K562 (cell line): ENCODE results near the gene IRF2.

ENCODE experiments used
- CHD2 ChIP-seq: IDR thresholded peaks from 2 replicates; pipeline ENCODE4 v1.6.1; 2011; ENCODE audit warnings: low read depth, low read length
- EP300 ChIP-seq: IDR thresholded peaks from 2 replicates; pipeline ENCODE4 v1.6.1; 2012; ENCODE audit warnings: low read length, improper control_type of control experiment
- GABPA ChIP-seq: fragments of 200-800 bp; sonication (Bioruptor generic); conservative IDR thresholded peaks from 2 replicates; pipeline ENCODE4 v1.6.1; 2016; ENCODE audit warnings: low read depth, missing genetic modification characterization, missing compliant biosample characterization
- GABPB1 ChIP-seq: sonication (generic); formaldehyde crosslinking; IDR thresholded peaks from 2 replicates; pipeline ENCODE4 v1.8.0; 2022; ENCODE audit warnings: mild to moderate bottlenecking, missing genetic modification reagents
- POLR2A ChIP-seq: fragments of 450-650 bp; conservative IDR thresholded peaks from 2 replicates; pipeline ENCODE4 v1.6.1; 2016
- ZFX ChIP-seq: sonication (generic); formaldehyde crosslinking; IDR thresholded peaks from 2 replicates; pipeline ENCODE4 v1.8.0; 2022; ENCODE audit warnings: mild to moderate bottlenecking, missing genetic modification reagents, moderate library complexity
- TF ChIP-seq, protein P1 (sequence below), 3 experiments: IDR thresholded peaks in 2 of 3; conservative IDR thresholded peaks in 1 of 3; 2 replicates each; pipeline ENCODE4 v1.5.1; 2011 to 2012; ENCODE audit warnings: low read length in 3 of 3, mild to moderate bottlenecking in 3 of 3, control low read depth in 2 of 3, improper control_type of control experiment in 1 of 3, inconsistent platforms in 1 of 3, low read depth in 1 of 3, mixed read lengths in 1 of 3, moderate library complexity in 1 of 3; ENCODE audit not compliant: insufficient read depth in 2 of 3

DNA sequence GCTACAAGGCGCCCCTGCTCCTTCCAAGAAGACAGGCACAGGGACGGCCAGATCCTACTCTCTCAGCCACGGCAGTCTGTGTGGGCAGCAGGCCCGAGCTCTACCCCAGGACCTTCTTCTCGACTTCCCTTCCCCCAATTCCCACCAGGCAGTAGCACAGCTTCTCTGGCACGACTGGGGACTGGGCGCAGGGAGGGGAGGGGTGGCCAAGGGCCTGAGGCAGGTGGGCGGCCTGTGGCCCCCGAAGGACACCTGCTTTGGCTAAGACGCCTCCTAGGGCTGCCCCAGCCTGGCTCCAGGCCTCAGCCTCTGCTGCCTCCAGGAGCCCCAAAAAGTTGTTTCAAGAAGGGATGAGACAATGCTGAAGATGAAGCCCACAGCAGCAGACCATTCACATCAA lies 24.2 kb upstream of the IRF2 start:
- TF ChIP-seq ZFX (CRISPR knock-in tag) (no peak), EP300 (no peak), GABPB1 (CRISPR knock-in tag) (no peak), GABPA (no peak), CHD2 (no peak), POLR2A (no peak)
- TF ChIP-seq, protein P1, sequence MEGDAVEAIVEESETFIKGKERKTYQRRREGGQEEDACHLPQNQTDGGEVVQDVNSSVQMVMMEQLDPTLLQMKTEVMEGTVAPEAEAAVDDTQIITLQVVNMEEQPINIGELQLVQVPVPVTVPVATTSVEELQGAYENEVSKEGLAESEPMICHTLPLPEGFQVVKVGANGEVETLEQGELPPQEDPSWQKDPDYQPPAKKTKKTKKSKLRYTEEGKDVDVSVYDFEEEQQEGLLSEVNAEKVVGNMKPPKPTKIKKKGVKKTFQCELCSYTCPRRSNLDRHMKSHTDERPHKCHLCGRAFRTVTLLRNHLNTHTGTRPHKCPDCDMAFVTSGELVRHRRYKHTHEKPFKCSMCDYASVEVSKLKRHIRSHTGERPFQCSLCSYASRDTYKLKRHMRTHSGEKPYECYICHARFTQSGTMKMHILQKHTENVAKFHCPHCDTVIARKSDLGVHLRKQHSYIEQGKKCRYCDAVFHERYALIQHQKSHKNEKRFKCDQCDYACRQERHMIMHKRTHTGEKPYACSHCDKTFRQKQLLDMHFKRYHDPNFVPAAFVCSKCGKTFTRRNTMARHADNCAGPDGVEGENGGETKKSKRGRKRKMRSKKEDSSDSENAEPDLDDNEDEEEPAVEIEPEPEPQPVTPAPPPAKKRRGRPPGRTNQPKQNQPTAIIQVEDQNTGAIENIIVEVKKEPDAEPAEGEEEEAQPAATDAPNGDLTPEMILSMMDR (IDR thresholded peaks at IDR 0.05 in 2 of 3, conservative IDR thresholded peaks at IDR 0.05 in 1 of 3; ENCODE audit: insufficient read depth in 2 of 3, low read depth in 1 of 3, low read length in 3 of 3), result no peak
